Effector CD8-positive, alpha-beta T cell (primary cell): ENCODE data around the gene NMNAT3.

Source experiments
- DNase-seq: peaks from one replicate; lab custom pipeline; 2025; lab: John Stamatoyannopoulos, UW

Gene NMNAT3

DNA sequence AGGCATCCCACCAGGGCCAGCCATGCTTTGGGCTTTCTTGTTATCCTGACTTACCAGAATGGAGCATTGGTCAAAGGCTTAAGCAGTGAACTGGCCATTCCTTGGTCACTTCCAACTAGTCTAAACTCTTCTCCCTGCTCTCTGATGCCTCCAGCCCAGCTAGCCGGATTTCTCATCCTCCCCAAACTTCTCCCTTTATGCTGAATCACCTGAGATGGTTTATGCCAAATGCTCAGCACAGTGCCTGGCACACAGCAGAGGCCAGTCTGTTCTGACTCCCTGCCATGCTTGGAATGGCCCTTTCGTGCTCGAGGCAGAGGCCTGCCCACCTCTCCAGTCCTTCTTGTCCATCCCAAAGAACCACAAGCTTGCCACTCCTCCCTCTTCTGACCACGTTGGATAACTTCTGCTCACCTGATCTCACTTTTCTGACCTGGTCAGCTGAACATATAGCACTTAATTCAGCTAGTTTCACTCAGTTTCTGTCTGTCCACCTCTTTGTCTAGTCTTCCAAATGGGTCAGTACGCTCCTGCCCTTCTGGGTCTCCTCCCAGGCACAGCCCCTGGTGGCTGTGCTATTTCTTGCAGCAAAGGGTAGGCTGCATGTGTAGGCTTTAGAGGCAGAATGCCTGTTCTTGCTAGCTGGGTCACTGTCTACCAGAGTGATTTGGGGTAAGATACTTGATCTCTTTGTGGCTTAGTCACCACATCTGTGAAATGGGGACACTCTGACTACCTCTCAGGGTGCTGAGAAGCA lies 136.1 kb downstream of the NMNAT3 start:
- no peak for DNase-seq

GRCh38 chr3:139540651-139541531 lies 136.9 kb downstream of the NMNAT3 start:
- no peak for DNase-seq

GRCh38 chr3:139538733-139539132 lies 139.0 kb downstream of the NMNAT3 start:
- no peak for DNase-seq

DNA sequence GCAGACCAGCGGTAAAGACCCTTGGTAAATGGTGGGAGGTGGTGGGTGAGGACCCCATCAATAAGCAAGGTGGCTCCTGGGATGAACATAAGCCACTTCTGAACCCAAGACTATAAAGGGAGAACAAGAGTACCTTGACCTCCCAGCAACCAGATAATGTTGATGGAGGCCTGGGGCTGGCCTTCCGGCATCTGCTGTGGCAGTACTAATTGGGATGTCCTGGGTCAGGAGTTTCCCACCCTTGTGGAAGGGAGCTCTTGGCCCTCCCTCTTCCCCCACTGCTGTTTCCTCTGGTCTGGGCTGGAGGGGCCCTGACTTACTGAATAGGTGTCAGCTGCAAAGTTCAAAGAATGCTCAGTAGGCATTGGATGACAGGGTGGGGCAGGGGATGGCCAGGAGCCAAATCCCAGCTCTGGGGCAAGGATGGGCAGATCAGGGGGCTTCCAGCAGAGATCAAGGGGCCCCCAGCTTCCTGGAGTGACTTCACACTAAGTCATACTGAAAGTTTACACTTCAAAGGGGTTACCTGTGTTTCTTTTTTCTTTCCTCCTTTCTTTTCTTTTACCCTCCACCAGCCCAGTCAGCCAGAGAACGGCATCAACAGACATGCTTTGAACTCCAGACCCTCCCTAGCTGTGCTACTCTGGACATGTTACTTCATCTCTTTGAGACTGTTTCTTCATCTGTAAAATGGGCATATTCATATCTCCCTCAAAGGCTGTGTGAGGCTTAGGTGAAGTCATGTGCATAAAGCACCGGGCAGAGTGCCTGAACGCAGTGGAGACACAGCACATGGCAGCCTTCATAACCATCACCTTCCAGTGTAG lies 139.8 kb downstream of the NMNAT3 start:
- no peak for DNase-seq

GRCh38 chr3:139537361-139537760 lies 140.4 kb downstream of the NMNAT3 start:
- no peak for DNase-seq

DNA sequence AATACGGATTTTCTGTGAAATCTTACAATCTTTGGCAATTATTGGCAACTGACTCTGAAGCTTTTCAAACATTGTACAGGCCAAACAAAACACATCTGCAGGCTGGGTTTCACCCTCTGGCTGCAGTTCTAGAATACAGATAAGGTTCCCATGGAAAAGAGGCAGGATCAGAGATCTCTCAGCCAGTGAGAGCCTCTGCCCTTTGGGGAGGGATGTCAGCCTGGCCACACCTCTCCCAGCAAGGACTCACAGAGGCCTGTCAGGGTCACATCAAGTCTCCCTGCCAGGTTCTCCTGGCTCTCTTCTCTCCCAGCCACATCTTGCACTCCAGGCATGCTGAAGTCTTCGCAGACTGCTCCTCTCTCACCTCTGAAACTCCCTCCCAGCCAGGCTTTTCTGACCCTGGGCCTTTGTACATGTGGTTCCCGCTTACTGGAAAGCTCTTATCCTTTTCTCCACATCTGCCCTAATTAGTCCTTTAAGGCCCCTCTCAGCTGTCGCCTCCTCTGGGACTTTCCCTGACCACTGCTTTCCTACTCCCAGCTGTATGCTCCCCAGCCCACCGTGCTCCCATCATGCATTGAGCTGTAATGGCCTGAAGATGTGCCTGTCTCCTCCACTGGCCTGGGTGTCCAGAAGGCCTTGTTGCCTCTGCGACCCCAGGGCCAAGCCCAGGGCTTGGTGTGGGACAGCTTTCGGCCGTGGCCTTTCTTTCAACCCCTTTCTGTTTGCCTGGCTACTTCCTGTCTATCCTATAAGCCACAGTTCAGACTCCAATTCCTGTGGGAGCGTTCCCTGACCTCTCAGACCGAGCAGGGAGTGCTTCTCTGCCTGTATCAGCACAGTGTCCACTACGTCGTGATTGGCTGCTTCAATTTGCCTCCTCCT lies 142.5 kb downstream of the NMNAT3 start:
- no peak for DNase-seq

- DNase-seq: no peak
Observed at GRCh38 chr3:139534455-139534812, 143.3 kb downstream of the NMNAT3 start.

GRCh38 chr3:139533781-139534454 lies 143.9 kb downstream of the NMNAT3 start:
- no peak for DNase-seq

DNA sequence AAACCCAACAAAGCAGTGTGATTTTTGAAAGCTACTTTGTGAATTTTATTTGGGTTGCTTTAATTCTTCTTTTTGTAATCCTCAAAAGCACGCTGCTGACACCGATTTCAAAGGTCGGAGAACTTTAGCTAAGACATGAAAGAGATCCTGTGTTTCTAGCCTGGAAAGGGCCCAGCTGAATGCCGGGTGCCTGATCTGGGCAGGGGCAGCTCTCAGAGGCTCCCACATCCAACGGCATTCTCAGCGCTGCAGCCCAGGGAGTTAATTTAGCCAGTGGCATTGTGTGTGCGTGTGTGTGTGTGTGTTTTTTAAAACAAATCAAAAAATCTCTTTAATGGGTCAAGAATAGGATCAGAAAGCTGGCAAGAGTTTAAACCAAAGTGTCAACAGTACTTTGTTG lies 144.8 kb downstream of the NMNAT3 start:
- no peak for DNase-seq

DNA sequence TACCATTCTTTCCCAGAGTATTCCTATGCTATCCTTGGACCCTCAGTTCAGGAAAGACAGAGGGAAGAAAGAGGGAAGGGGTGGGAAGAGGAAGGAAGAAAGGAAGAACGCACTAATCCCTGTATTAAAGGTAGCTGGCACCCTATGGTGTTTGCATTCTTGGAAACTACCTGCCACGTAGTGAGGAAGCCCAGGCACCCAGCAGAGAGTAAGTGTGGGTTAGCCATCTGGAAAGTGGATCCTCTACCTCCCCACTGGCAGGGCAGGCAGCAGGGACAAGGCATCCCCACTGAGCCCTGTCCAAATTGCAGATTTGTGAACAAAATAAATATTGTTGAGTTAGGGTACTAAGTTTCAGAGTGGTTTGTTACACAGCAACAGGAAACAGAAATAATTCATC lies 147.1 kb downstream of the NMNAT3 start:
- no peak for DNase-seq

- no peak for DNase-seq
Observed at GRCh38 chr3:139529662-139530061, 148.1 kb downstream of the NMNAT3 start.

DNA sequence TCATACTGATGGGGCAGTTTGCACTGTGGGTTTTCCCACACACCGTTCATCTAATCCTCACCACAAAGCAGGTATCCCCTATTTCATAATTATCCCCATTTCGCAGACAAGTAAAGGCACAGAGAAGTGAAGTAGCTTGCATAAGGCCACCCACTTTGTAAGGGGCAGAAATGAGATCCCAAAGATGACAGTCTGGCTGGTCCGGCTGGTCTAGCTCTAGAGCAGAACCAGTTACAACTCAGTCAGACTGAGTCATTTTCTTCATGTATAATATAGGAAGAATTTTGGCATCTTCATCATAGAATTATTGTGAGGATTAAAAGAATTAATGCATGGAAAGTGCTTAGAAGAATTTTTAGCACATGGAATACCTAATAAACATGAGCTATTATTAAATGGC lies 148.8 kb downstream of the NMNAT3 start:
- no peak for DNase-seq

GRCh38 chr3:139528281-139528680 lies 149.5 kb downstream of the NMNAT3 start:
- DNase-seq: no peak

DNA sequence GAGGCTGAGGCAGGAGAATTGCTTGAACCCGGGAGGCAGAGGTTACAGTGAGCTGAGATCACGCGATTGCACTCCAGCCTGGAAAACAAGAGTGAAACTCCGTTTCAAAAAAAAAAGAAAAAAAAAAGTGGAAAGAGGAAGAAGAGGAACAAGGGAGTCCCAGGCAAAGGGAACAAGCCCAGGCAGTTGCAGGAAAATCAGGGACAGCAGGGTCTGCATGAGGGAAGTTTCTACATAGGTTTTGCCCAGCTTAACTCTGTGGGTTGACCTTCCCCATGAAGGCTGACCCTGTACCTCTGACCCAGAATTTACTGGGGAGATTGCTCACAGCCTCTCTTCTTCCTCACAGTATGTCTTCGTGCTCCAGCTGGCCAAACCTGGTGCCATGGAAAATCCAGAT lies 150.5 kb downstream of the NMNAT3 start:
- no peak for DNase-seq

- no peak for DNase-seq
Observed at GRCh38 chr3:139526146-139526545, 151.6 kb downstream of the NMNAT3 start.

DNA sequence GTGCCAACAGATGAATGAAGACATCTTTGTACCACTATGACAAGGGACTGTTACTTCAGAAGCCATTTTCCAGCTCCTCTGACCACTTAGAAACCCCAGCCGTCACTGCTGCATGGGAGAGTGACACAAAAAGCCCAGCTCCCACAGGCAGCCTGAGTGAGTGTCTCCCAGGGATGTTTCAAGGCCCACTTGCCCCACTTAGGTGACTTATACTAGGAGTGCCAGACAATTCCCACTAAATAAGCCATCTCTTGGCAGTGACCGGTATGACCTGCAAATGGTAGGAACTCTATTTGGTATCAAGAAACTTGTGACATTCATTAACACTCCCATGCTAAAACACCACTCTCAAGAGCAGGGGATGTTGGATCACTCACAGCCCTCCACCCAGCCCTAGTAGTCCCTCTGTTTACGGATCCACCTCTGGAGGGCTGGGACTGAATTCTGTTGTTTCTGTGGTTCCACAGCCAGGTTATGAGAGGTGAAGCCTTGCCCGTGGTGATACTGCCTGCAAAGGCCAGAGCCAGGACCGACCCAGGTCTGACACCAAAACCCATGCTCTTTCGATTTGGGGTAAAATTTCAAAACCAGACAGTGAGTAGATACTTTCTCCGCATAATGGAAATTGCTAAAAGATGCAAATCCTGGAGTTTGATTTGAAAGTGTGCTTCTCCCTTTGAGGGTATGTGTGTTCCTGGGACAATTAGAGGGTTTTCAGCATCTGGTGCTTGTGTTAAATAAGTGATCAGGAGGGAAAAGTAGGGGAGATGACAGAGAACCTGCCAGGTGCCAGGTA lies 152.7 kb downstream of the NMNAT3 start:
- no peak for DNase-seq

GRCh38 chr3:139523718-139524117 lies 154.1 kb downstream of the NMNAT3 start:
- DNase-seq: no peak

DNA sequence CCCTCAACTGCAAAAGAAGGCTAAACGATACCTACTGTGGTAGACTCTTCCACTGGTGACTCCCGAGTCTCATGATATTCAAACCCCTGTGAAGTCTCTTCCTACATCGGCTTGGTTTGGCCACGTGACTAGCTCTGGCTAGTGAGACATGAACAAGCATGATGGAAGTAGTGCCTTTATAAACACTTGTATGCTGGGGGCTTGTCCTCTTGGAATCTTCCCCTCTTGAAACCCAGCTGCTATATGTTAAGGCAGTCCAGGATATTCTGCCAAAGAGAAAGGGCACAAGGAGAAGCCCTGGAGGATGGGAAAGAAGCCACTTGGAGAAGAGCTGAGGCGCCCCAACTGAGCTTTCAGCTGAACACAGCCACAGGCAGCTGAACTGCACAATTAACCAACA lies 154.6 kb downstream of the NMNAT3 start:
- DNase-seq: no peak

- no peak for DNase-seq
Observed at GRCh38 chr3:139522421-139522820, 155.4 kb downstream of the NMNAT3 start.

DNA sequence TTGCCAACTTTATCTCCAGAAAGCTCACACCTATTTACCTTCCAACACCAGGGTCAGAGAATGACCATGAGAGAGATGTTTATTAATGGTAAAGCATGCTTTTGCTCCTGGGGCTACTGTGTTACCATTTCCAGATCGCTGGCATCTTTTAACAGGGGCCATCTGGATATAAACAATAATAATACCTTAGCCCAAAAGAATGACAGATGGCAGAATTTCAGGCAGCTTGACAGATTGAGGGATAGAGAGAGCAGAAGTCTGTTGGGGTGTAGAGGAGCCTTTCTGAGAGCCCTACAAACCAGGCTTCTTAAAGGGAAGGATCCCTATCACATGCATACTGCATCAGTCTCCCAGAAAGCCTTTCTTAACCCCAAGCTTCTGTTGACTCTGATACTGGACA lies 156.0 kb downstream of the NMNAT3 start:
- DNase-seq: no peak
